ENCODE measurements around the gene GJB3. TPM values are rescaled to one million over a fixed set of nuclear protein-coding genes. Genes with fewer than 3 reads are reported as not detected.

GJB3 gene
- total RNA-seq, 1 donor = not detected

- TF ChIP-seq CTCF (IDR thresholded peaks at IDR 0.05; ENCODE audit: insufficient read depth, low read depth, low read length) = no peak
- H3K4me3 ChIP-seq (ENCODE audit: low read depth, low read length) = no peak within 1 kb of the TSS
- DNase-seq (ENCODE audit: low read depth) = no peak
These were observed 21.3 kb upstream of the GJB3 start, which contains the start of gene GJB4 for GRCh38 chr1:34759503-34760357. GJB4 (plus strand) TSS chr1:34759740; CDS start chr1:34761255, 1,515 bp downstream.

- no peak for TF ChIP-seq CTCF (IDR thresholded peaks at IDR 0.05; ENCODE audit: insufficient read depth, low read depth, low read length)
- H3K4me3 ChIP-seq (ENCODE audit: low read depth, low read length) = no peak overlapping the region
- no peak for DNase-seq (ENCODE audit: low read depth)
These were observed 19.7 kb upstream of the GJB3 start for GRCh38 chr1:34761176-34761761.

- H3K4me3 ChIP-seq (ENCODE audit: low read depth, low read length) = no peak overlapping the region
- no peak for DNase-seq (ENCODE audit: low read depth)
- TF ChIP-seq CTCF (IDR thresholded peaks at IDR 0.05; ENCODE audit: insufficient read depth, low read depth, low read length) = no peak
These were observed 19.2 kb upstream of the GJB3 start for GRCh38 chr1:34761776-34762307.

GRCh38 chr1:34762474-34763141 is 18.4 kb upstream of the GJB3 start:
- no peak for DNase-seq (ENCODE audit: low read depth)
- TF ChIP-seq CTCF (IDR thresholded peaks at IDR 0.05; ENCODE audit: insufficient read depth, low read depth, low read length) = no peak
- no peak overlapping the region for H3K4me3 ChIP-seq (ENCODE audit: low read depth, low read length)

GRCh38 chr1:34763142-34763781 is 17.8 kb upstream of the GJB3 start:
- no peak for TF ChIP-seq CTCF (IDR thresholded peaks at IDR 0.05; ENCODE audit: insufficient read depth, low read depth, low read length)
- no peak overlapping the region for H3K4me3 ChIP-seq (ENCODE audit: low read depth, low read length)
- DNase-seq (ENCODE audit: low read depth) = no peak

- DNase-seq (ENCODE audit: low read depth) = no peak
- no peak overlapping the region for H3K4me3 ChIP-seq (ENCODE audit: low read depth, low read length)
- TF ChIP-seq CTCF (IDR thresholded peaks at IDR 0.05; ENCODE audit: insufficient read depth, low read depth, low read length) = no peak
These were observed 12.2 kb upstream of the GJB3 start for GRCh38 chr1:34768856-34769255.

Measured in fibroblast of villous mesenchyme (primary cell).